Ascending aorta (tissue), 2 donors: ENCODE results near the gene ARHGDIB. TPM values are rescaled to one million over a fixed set of nuclear protein-coding genes. Genes with fewer than 3 reads are reported as not detected.

Experiments
- DNase-seq, 2 donors: peaks; one replicate each; pipeline ENCODE4 v3.0.0-alpha.2; 2019; ENCODE audit warnings: low spot score in 2 of 2
- H3K27ac ChIP-seq, 2 donors: fragments of 200-600 bp; sonication (generic); one replicate each; pipeline ENCODE4 v1.5.1; 2016 to 2017; ENCODE audit warnings: mild to moderate bottlenecking in 1 of 2
- H3K27me3 ChIP-seq: fragments of 200-600 bp; sonication (generic); one replicate; pipeline ENCODE4 v1.5.1; 2017
- H3K36me3 ChIP-seq, 2 donors: fragments of 200-600 bp; sonication (generic); one replicate each; pipeline ENCODE4 v1.5.1; 2016
- H3K4me1 ChIP-seq, 2 donors: fragments of 200-600 bp; sonication (generic); one replicate each; pipeline ENCODE4 v1.5.1; 2016 to 2017; ENCODE audit warnings: mild to moderate bottlenecking in 1 of 2
- H3K4me3 ChIP-seq, 2 donors: fragments of 200-600 bp; sonication (generic); one replicate each; pipeline ENCODE4 v1.5.1; 2016 to 2017; ENCODE audit warnings: mild to moderate bottlenecking in 1 of 2
- H3K9me3 ChIP-seq, 2 donors: fragments of 200-600 bp; sonication (generic); one replicate each; pipeline ENCODE4 v1.5.1; 2016
- CTCF ChIP-seq, 3 experiments: fragments of 200-600 bp in 2 of 3; fragments of 450-650 bp in 1 of 3; sonication (generic) in 2 of 3; IDR thresholded peaks; one replicate each; pipeline ENCODE4 v1.5.1; 2016 to 2019; ENCODE audit warnings: antibody characterized with exemption in 3 of 3, mild to moderate bottlenecking in 1 of 3, moderate library complexity in 1 of 3
- intact Hi-C: fragments of 100-400 bp; cut with DNase I; formaldehyde crosslinking; loops from one replicate; pipeline ENCODE4 v1.15.1; 2023
- total RNA-seq: library from RNA; depleted of rRNA; stranded (reverse); fragments of >200 nt; gene quantifications from one replicate; pipeline ENCODE4 v1.1.0, GENCODE V29; 2016

Gene ARHGDIB
- total RNA-seq, 1 donor from 2014 or later = 87.1 TPM

DNA sequence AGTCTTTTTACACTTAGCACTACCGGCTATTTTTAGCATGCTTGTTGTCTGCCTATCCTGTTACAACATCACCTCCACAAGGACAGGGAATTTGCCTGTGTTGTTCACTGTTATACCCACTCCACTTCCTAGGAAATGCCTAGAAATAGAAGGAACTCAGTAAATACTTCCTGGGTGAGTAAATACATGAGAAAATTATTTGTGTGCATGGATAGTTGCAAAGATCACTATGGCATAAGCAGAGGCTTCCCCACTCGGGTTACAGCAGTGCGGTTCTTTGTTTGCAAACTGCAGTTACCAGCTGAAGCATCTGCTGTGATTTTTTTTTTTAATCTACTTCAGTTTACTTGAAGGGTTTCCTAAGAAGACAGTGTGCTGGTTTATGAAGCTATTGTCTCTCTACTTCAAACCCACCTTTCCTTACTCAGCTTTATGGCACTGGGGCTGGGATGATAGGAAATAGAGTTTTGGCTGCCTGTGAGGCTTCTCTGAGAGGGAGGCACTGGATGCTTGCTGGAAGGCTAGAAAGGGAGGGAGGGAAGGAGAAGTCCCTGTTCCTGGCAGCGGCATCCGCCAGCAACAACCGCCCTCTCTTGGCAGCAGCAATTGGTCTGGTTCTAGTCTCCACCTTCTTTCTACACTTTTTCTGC lies 40.5 kb upstream of the ARHGDIB start:
- Histone ChIP-seq H3K36me3 (no peaks in the 10 kb centered on the region), H3K27ac (no peak overlapping the region), H3K27me3 (no peaks in the 10 kb centered on the region), H3K9me3 (no peaks in the 10 kb centered on the region), H3K4me3 (peak overlapping the region; percentile 6 to 18), H3K4me1 (peaks cover 3 to 8% of the 10 kb centered on the region in 2 donors)
- TF ChIP-seq CTCF (IDR thresholded peaks at IDR 0.05) = no peak
- intact Hi-C loops = loop anchor here (5.0 to 10.0 kb wide), 4 partner anchors 113 to 520 kb away; no protein-coding TSS in a partner anchor
- DNase-seq = peak in 1 of 2 donors; percentile 77

DNA sequence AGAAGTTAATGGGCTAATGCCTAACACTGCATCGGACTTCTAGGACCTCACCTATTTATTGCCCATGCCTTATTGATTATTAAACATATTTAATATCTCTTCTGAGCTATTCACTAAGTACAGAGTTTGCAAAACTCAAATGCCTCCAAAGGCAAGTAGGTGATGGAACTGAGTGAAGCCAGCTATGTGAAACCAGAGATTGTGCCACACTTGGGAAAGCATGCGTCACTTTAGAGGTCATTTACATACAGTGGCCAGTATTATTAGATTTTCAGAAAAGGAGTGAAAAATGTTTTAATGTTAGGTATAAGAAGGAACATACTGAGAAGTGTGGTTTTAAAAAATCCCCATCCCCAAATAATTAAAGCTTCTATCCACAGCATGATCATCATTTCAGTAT lies 39.2 kb upstream of the ARHGDIB start:
- Histone ChIP-seq H3K4me3 (no peak overlapping the region), H3K27me3 (no peaks in the 10 kb centered on the region), H3K27ac (no peak overlapping the region), H3K36me3 (no peaks in the 10 kb centered on the region), H3K4me1 (peaks cover 3 to 9% of the 10 kb centered on the region in 2 donors), H3K9me3 (no peaks in the 10 kb centered on the region)
- no peak for TF ChIP-seq CTCF (IDR thresholded peaks at IDR 0.05)
- DNase-seq = no peak
- intact Hi-C loops = loop anchor here (5.0 to 10.0 kb wide), 4 partner anchors 114 to 522 kb away; no protein-coding TSS in a partner anchor

- H3K27ac ChIP-seq = peak overlapping the region in 1 of 2 donors; percentile 5
- intact Hi-C loops = loop anchor here (5.0 to 10.0 kb wide), 7 partner anchors 115 to 522 kb away; a partner anchor contains a TSS
- no peaks in the 10 kb centered on the region for H3K27me3 ChIP-seq
These were observed 38.4 kb upstream of the ARHGDIB start for GRCh38 chr12:14999695-15000365.

GRCh38 chr12:14999021-14999694 lies 37.8 kb upstream of the ARHGDIB start:
- intact Hi-C loops = loop anchor here (5.0 to 10.0 kb wide), 3 partner anchors 224 to 364 kb away; a partner anchor contains a TSS
- H3K9me3 ChIP-seq = no peaks in the 10 kb centered on the region
- no peak for TF ChIP-seq CTCF (IDR thresholded peaks at IDR 0.05)
- H3K36me3 ChIP-seq = no peaks in the 10 kb centered on the region
- peaks cover 3 to 14% of the 10 kb centered on the region in 2 donors for H3K4me1 ChIP-seq
- no peak overlapping the region for H3K4me3 ChIP-seq
- no peaks in the 10 kb centered on the region for H3K27me3 ChIP-seq
- H3K27ac ChIP-seq = peak overlapping the region in 1 of 2 donors; percentile 5
- no peak for DNase-seq

More at GRCh38 chr12:14999695-15000365, 38.4 kb upstream of the ARHGDIB start:
- TF ChIP-seq CTCF (IDR thresholded peaks at IDR 0.05) = no peak
- Histone ChIP-seq H3K9me3 (no peaks in the 10 kb centered on the region), H3K36me3 (no peaks in the 10 kb centered on the region), H3K4me3 (no peak overlapping the region), H3K4me1 (peaks cover 3 to 14% of the 10 kb centered on the region in 2 donors)
- no peak for DNase-seq

DNA sequence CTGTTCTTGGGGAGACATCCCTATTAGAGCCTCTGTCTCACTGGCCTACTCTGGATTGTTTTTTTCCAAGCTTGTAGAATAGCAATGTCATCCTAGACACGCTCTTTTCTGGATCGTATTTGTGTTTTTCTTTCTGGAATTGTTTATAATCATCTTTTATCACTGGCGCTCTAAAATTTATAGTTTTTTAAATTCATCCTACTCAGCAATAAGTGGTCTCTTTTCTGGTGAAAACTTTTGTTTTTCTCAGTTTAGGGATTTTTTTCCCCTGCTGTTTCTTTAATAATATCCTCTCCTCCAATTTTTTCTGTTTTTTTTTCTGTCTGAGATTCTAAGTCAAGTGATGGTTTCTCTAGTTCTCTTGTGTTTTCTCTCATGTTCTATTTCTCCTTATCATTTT lies 36.6 kb upstream of the ARHGDIB start:
- DNase-seq = no peak
- no peaks in the 10 kb centered on the region for H3K36me3 ChIP-seq
- H3K9me3 ChIP-seq = no peaks in the 10 kb centered on the region
- no peak overlapping the region for H3K27ac ChIP-seq
- H3K27me3 ChIP-seq = no peaks in the 10 kb centered on the region
- TF ChIP-seq CTCF (IDR thresholded peaks at IDR 0.05) = no peak
- peaks cover 3 to 14% of the 10 kb centered on the region in 2 donors for H3K4me1 ChIP-seq
- intact Hi-C loops = loop anchor here (2.0 to 10.0 kb wide), 4 partner anchors 223 to 363 kb away; partner anchors contain the start of gene RERG
- no peak overlapping the region for H3K4me3 ChIP-seq
